Dendritic cell treated with granulocyte-macrophage colony-stimulating factor and Interleukin-4, amounts not matched to agents 40 ng/mL and 50 ng/mL, for 4 days (primary cell): ENCODE data around the gene TTC22.

ENCODE experiments used
- H3K27ac Mint-ChIP-seq: one replicate; pipeline ENCODE4 v1.8.0; 2022; ENCODE audit warnings: mild to moderate bottlenecking, mixed read lengths
- H3K27me3 Mint-ChIP-seq: one replicate; pipeline ENCODE4 v1.8.0; 2022; ENCODE audit warnings: mild to moderate bottlenecking, mixed read lengths
- H3K36me3 Mint-ChIP-seq: one replicate; pipeline ENCODE4 v1.8.0; 2022; ENCODE audit warnings: low read depth, mixed read lengths
- H3K4me1 Mint-ChIP-seq: one replicate; pipeline ENCODE4 v1.8.0; 2022; ENCODE audit warnings: low read depth, mixed read lengths
- H3K4me3 Mint-ChIP-seq: one replicate; pipeline ENCODE4 v1.8.0; 2022; ENCODE audit warnings: mild to moderate bottlenecking, moderate library complexity, mixed read lengths
- H3K9me3 Mint-ChIP-seq: one replicate; pipeline ENCODE4 v1.8.0; 2022; ENCODE audit warnings: mixed read lengths
- intact Hi-C: fragments of 100-400 bp; cut with micrococcal nuclease; formaldehyde crosslinking; loops from one replicate; pipeline ENCODE4 v1.15.0; 2022

The TTC22 gene

DNA sequence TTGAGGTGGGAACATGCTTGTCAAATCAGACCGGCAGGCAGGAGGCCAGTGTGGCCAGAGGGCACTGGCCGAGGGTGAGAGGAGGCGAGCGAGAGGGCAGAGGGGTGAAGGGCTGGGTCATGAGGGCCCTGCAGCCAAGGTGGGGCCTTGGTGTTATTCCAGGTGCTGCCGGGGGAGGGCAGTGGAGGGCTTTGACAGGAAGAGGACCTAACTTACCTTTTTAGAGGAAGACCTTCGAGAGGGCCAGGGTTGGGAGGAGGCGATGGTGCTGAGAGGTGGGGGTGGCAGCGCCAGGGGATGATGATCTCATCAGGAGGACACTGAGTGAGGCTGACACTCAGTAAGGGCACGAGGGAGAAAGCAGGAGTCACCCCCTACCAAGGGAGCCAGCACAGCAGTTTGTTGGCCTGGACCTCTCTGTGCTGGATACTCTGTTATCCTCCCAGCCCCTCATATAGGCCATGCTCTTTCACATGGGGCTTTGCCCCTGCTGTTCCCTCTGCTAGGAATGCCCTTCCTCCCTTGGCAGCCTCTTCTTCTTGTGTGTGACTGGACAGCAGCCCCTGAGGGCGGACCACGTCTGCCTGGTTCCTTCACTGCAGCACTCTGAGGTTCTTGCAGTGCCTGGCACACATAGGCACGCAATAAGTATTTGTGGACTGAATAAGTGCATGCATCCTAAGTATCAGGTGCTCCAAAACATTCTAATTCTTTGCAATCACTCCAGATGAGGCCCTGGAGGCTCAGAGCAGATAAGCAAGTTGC, 7.5 kb upstream of the TTC22 start:
- no peak overlapping the region for H3K4me3 Mint-ChIP-seq

DNA sequence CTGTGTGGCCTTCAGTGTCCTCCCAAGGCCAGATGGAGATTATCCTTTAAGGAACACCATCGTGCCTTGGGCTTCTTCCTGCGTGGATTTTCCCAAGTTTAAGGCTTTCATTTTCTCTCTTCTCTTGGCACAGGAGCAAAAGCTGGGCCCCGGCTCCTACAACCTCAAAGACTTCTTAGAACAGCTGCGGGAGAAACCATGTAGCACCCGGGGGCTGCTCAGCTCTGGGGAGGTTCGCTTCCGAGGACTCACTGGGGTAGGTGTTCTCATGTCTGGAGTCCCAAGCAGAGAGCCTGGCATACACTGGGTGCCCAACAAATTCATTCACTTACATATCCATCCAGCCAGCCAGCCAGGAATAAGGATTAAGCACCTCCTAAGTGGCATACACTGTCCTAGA, 6.6 kb upstream of the TTC22 start:
- no peaks in the 10 kb centered on the region for H3K36me3 Mint-ChIP-seq
- H3K4me1 Mint-ChIP-seq, result peaks cover 10% of the 10 kb centered on the region
- H3K9me3 Mint-ChIP-seq, result no peaks in the 10 kb centered on the region
- no peak overlapping the region for H3K27ac Mint-ChIP-seq
- H3K4me3 Mint-ChIP-seq, result no peak overlapping the region
- intact Hi-C loops, result no loop called here
- peaks cover 4% of the 10 kb centered on the region for H3K27me3 Mint-ChIP-seq

More for the DNA sequence above, 7.5 kb upstream of the TTC22 start:
- peaks cover 1% of the 10 kb centered on the region for H3K27me3 Mint-ChIP-seq
- intact Hi-C loops, result no loop called here
- no peaks in the 10 kb centered on the region for H3K36me3 Mint-ChIP-seq
- no peaks in the 10 kb centered on the region for H3K9me3 Mint-ChIP-seq
- peaks cover 10% of the 10 kb centered on the region for H3K4me1 Mint-ChIP-seq
- no peak overlapping the region for H3K27ac Mint-ChIP-seq

DNA sequence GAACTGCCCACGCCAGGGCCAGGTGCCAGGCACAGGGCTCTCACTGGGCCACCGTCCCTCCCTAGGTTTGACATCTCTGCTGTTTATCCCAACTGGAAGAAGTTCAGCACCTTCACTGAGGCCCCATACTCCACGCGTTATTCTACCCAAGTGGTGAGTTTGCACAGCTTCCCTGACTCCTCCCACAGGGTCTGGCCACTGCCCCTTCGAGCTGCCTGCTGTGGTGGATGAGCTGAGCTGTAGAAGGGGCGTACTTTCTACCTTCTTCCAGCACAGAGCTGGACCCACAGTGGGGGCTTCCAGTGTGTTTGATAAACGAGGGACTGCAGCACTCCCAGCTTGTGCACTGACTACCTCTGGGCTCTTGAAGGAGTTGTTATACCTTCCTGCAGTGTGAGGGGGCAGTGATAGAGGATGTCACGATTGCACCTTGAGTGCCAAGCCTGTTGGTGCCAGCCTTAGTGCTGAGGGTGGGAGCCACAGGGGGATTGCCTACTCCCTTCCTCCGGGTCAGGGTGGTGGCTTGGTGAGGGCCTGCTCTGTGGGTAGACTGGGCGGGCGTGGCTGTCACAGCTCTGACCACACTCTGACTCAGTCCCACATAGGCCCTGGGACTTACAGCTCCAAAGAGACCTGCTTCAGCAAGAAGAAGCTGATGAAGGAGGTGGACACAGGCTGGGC, 5.9 kb upstream of the TTC22 start:
- intact Hi-C loops, result no loop called here

DNA sequence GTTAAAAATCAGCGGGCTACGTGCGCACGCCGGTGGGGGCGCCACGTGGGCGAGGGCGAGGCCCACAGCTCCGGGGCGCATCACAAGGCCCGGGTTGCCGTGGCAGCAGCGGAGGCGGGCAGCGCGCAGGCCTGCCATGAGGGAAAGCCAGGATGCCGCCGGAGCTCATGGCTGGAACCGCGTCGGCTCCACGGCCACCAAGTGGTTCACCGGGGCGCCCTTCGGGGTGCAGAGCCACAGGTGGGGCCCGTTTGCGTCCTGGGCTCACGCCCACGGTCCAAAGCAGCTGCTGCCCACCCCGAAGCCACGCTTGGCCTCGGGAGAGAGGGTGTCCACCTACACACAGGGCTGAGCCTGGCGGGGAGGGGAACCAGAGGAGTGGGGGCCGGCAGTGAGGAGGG, 4.9 kb upstream of the TTC22 start:
- peaks cover 16% of the 10 kb centered on the region for H3K27me3 Mint-ChIP-seq
- peaks cover 16% of the 10 kb centered on the region for H3K4me1 Mint-ChIP-seq
- no peaks in the 10 kb centered on the region for H3K9me3 Mint-ChIP-seq
- H3K27ac Mint-ChIP-seq, result no peak overlapping the region
- H3K36me3 Mint-ChIP-seq, result no peaks in the 10 kb centered on the region
- intact Hi-C loops, result no loop called here
- no peak overlapping the region for H3K4me3 Mint-ChIP-seq

More for the DNA sequence above, 5.9 kb upstream of the TTC22 start:
- Mint-ChIP-seq H3K4me3 (no peak overlapping the region), H3K27ac (no peak overlapping the region), H3K27me3 (peaks cover 6% of the 10 kb centered on the region), H3K4me1 (peaks cover 10% of the 10 kb centered on the region), H3K9me3 (no peaks in the 10 kb centered on the region), H3K36me3 (no peaks in the 10 kb centered on the region)

DNA sequence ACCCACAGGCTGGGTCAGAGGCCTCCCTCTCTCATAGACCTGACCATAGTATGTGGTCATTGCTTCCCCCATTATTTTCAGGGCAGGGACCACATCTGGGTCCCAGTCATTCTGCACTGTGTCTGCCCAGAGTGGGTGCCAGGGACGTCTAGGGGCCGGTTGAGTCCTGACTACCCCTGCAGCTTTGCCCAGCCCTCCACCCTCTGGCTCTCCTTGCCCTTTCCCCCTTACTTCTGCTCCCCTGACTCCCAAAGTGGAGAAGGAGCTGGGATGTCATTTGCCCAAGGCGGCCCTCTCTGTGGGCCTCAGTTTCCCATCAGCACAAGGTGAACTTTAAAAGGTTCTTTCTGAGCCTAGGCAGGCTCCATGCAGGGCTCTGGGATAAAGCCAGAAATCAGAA, 4.3 kb upstream of the TTC22 start:
- H3K4me3 Mint-ChIP-seq, result no peak overlapping the region
- no peak overlapping the region for H3K27ac Mint-ChIP-seq
- intact Hi-C loops, result no loop called here
- no peaks in the 10 kb centered on the region for H3K36me3 Mint-ChIP-seq
- H3K27me3 Mint-ChIP-seq, result peaks cover 20% of the 10 kb centered on the region
- no peaks in the 10 kb centered on the region for H3K9me3 Mint-ChIP-seq
- peaks cover 16% of the 10 kb centered on the region for H3K4me1 Mint-ChIP-seq

DNA sequence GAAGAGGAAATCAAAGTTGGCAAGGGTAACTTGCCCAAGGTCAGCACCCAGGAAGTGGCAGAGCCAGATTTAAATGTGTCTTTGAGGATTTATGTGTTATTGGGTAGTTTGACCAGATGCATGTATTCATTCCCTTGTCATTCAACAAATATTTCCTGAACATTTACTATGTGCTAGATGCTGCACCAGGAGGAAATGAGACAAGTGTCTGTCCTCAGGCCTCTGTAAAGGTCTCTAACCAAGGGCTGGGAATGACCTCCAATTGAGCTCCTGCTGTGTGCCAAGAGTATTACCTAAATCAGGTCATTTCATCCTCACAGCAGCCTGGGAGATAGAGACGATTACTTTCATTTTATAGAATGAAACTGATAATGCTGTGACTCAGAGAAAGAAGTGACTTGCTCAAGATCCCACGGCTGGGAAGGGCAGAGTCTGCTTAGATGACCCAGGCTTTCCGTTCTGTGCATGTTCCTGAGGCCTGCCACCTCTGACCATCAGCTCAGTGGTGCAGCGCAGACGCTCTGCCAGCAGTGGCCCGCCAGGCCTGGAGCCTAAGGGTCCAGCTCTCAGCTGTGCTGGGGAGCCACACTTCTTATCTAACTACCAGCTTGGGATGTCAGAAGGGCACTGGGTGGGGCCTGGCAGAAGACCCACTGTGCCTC, 3.5 kb upstream of the TTC22 start:
- H3K4me3 Mint-ChIP-seq, result no peak overlapping the region
- peaks cover 16% of the 10 kb centered on the region for H3K4me1 Mint-ChIP-seq
- no peaks in the 10 kb centered on the region for H3K36me3 Mint-ChIP-seq
- H3K27me3 Mint-ChIP-seq, result peaks cover 28% of the 10 kb centered on the region
- no peaks in the 10 kb centered on the region for H3K9me3 Mint-ChIP-seq
- no peak overlapping the region for H3K27ac Mint-ChIP-seq
- intact Hi-C loops, result no loop called here

DNA sequence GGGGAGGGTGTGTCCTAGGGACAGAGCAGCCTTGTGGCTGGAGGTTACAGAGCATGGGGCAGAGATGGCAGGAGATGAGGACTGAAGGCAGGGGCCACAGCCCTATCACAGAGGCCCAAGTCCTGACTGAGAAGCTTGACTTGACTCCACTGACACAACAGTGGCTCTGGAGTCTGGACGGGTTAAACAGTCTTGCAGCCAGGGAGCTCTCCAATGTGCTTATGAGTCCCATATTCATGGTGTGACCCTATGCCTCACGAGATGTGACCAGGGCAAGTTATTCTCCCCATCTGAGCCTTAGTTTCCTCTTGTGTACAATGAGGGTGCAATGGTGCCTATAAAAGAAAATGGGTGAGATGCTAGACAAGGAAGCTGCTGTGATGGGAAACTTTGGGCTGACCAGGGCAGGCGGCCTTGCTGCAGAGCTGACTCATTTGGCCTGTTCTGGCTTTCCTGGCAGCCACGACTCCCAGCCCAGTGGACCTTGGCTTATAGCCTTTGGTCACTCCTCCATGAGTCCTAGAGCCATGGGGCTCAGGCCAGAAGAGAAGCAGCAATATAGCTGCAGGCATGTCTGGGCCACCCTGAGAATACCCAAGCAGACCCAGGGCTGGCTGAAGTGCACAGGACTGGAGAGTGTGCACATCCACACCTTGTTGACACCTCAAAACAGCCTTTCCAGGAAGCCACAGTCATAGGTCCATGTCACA, 2.8 kb upstream of the TTC22 start:
- Mint-ChIP-seq H3K27ac (no peak overlapping the region), H3K4me1 (peaks cover 22% of the 10 kb centered on the region), H3K9me3 (no peaks in the 10 kb centered on the region), H3K27me3 (peaks cover 34% of the 10 kb centered on the region), H3K36me3 (no peaks in the 10 kb centered on the region), H3K4me3 (no peak overlapping the region)
- intact Hi-C loops, result no loop called here

DNA sequence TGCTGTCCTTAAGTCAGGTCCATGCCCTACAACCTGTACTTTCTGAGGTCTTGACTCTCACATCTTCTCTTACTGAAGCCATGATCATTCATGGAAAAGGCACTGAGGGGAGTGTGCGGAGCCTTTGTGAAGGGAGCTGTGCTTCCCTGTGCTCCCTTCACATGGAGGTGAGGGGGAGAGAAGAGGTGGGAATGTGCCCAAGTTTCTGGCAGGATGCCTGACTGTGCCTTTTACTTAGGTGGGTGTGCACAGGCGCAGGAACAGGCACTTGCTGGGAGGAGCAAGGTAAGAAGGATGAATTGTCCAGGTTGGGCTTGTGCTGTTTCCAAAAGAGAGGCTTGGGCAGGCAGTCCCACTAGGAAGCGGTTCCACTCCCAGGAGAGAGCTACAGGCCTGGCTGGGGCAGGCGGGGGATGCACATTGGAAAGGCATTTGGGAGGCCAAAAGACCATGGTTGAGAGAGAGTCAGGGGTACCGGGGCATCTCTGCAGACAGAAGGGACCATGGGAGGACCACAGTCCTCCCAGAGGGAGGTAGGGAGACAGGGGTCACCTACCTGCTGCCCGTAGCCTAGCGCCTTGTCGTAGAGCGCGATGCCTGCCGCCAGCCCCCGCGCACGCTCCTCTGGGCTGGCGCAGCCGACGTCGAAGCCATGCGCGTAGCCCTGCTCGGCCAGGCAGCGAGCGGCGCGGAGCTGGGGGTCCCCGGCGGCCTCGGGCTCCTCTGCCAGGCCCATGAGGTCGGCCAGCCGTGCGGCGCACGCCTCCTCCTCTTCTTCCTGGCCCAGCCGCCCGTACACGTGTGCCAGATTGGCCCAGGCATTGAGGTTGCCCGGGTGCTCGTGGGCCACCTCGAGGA, 853 bp downstream of the TTC22 start:
- peaks cover 38% of the 10 kb centered on the region for H3K27me3 Mint-ChIP-seq
- H3K36me3 Mint-ChIP-seq, result no peaks in the 10 kb centered on the region
- no peak overlapping the region for H3K4me3 Mint-ChIP-seq
- no peaks in the 10 kb centered on the region for H3K9me3 Mint-ChIP-seq
- no peak overlapping the region for H3K27ac Mint-ChIP-seq
- peaks cover 13% of the 10 kb centered on the region for H3K4me1 Mint-ChIP-seq
- intact Hi-C loops, result no loop called here

DNA sequence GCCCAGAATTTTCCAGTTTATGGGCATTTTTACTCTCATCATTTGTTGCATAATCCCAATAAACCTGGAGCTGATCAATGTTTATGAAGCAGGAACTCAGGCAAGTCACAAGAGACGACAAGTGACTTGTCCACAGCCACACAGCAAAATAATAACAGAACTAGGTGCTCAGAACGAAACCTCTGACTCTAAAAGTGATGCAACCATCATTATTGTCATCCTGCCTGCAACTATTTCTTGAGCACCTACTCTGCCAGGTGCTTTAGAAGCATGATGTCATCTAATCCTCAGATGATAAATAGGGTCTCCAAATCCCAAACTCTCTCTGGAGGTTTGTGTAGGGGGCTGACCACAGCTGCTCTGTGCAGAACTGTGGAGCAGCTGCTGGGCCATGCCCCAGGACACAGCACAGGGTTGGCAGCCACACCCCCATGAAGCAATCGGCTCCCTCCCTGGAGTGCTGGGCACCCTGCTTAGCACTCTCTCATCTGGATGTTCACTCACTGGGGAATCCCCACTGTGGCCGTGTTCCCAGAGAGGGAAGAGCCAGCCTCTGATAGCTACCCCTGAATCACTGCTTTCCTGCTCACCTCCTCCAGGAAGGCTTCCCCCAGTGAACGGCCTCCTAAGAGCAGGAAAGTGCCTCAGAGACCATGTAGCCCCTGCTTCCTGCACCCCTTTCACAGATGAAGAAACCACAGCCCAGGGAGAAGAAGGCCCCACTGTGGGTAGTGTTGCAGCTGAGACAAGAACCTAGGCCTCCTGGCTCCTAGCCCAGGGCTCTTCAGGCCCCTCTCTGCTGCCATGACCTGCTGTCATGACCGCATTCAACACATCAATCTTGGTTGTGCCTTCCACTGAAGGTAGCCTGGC, 2.1 kb downstream of the TTC22 start:
- intact Hi-C loops, result no loop called here
- no peak overlapping the region for H3K4me3 Mint-ChIP-seq

DNA sequence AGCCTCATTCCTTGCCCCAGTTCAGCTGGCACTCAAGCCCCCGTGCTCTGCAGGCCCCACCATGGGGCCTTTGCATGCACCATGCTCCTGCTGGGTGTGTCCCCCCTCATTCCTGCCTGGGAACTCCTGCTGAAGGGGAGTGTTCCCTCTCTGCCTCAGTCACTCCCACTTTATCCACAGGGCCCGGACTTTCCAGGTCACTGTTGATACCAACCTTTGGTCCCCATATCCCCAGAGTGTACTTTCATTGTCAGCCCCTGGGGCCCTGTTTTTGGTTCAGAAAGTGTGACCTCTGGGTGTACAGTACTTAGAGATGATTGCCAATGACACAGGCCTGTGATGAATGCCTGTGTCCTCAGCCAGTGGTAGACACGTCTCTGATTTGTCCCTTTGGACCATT, 2.9 kb downstream of the TTC22 start:
- intact Hi-C loops, result no loop called here
- H3K9me3 Mint-ChIP-seq, result no peaks in the 10 kb centered on the region
- no peak overlapping the region for H3K27ac Mint-ChIP-seq
- H3K27me3 Mint-ChIP-seq, result peaks cover 38% of the 10 kb centered on the region
- H3K36me3 Mint-ChIP-seq, result no peaks in the 10 kb centered on the region
- H3K4me1 Mint-ChIP-seq, result peaks cover 13% of the 10 kb centered on the region
- no peak overlapping the region for H3K4me3 Mint-ChIP-seq

More for the DNA sequence above, 2.1 kb downstream of the TTC22 start:
- Mint-ChIP-seq H3K4me1 (peaks cover 13% of the 10 kb centered on the region), H3K9me3 (no peaks in the 10 kb centered on the region), H3K27ac (no peak overlapping the region), H3K27me3 (peaks cover 38% of the 10 kb centered on the region), H3K36me3 (no peaks in the 10 kb centered on the region)

DNA sequence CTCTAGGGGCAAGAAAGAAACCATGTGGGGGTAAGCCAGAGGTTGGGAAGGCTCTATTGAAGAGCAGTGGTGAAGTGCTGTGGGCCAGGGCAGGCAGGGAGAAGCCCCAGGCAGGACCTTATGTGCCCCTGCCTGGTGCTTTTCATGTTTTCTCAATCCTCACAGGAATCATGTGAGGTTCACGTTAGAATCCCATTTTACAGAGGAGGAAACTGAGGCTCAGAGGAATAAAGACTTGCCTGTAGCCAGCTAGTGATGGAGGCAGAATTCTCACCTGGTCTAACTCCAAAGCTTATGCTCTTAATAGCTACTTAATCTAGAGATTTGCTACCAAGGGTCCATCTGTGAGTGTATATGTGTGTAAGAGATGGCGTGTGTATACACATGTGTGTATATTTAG, 4.2 kb downstream of the TTC22 start:
- Mint-ChIP-seq H3K9me3 (no peaks in the 10 kb centered on the region), H3K27ac (no peak overlapping the region), H3K4me1 (peaks cover 13% of the 10 kb centered on the region), H3K4me3 (no peak overlapping the region), H3K27me3 (peaks cover 33% of the 10 kb centered on the region), H3K36me3 (no peaks in the 10 kb centered on the region)
- intact Hi-C loops, result no loop called here

DNA sequence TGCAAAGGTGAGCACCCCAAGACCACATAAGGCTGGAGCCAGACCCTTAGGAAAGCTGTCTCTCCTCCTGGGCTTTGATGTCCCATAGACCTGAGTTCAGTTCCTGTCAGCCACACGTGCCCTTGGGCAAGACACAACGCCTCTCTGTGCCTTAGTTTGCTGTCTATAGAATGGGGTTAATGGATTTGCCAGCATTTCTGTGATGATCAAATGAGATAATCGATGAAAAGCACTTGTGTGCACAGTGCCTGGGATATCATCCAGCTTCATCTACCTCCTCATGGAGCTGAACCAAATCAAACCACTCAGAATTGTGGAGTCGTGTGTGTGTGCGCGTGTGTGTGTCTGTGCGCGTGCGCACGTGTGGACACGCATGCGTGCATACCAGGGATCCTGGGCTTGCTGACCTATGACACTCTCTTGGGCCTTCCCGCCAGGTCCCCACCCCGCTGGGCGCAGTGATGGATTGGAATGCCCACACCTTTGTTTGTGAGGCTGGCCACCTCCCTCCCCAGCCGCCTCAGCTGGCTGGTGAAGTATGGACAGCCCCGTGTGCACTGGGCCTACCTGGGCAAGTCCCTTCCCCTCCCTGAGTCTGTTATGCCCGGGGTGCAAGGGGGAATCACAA, 5.2 kb downstream of the TTC22 start:
- H3K36me3 Mint-ChIP-seq, result no peaks in the 10 kb centered on the region
- peaks cover 23% of the 10 kb centered on the region for H3K27me3 Mint-ChIP-seq
- intact Hi-C loops, result no loop called here
- no peaks in the 10 kb centered on the region for H3K9me3 Mint-ChIP-seq
- H3K4me1 Mint-ChIP-seq, result peaks cover 7% of the 10 kb centered on the region
- no peak overlapping the region for H3K27ac Mint-ChIP-seq
- no peak overlapping the region for H3K4me3 Mint-ChIP-seq
